ENCODE data around the gene ANO9. TPM values are rescaled to one million over a fixed set of nuclear protein-coding genes. Genes with fewer than 3 reads are reported as not detected.

ANO9 gene
- total and polyA plus RNA-seq, 2 experiments from 2014 or later = 9.0 to 10.2 TPM

DNA sequence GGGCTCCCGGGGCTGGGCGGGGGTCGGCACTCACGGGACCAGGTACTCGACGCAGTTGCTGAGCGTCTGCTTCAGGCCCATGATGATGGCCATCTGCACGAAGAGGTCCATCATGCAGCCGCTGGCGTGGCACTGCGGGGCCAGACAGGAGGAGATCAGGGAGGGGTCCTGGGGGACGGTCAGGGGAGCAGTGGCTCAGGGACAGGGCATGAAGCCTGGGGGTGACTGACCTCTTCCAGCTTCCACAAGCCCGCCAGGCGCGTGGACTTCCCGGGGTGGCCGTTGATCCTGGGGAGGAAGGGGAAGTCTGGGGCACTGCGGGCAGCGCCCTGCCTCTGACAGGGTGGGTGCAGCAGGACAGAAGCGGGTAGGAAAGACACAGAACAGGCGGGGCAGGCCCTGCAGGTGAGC, 20.9 kb downstream of the ANO9 start:
- ATAC-seq = no peak
- no peak overlapping the region for H3K27ac Mint-ChIP-seq
- TF ChIP-seq NANOG (IDR thresholded peaks at IDR 0.05; ENCODE audit: borderline replicate concordance) (no peak), EZH2 (IDR thresholded peaks at IDR 0.05; ENCODE audit: low read depth, unreplicated experiment) (no peak), ZNF331 (CRISPR knock-in tag; IDR thresholded peaks at IDR 0.05; ENCODE audit: low read depth) (no peak), EZH2phosphoT487 (IDR thresholded peaks at IDR 0.05; ENCODE audit: unreplicated experiment) (no peak), JUNB (IDR thresholded peaks at IDR 0.05; ENCODE audit: unreplicated experiment) (no peak), CREB1 (CRISPR knock-in tag; IDR thresholded peaks at IDR 0.05; ENCODE audit: low read depth) (no peak), POLR2AphosphoS5 (IDR thresholded peaks at IDR 0.05; ENCODE audit: low read depth) (no peak)
- TF ChIP-seq, protein P1, sequence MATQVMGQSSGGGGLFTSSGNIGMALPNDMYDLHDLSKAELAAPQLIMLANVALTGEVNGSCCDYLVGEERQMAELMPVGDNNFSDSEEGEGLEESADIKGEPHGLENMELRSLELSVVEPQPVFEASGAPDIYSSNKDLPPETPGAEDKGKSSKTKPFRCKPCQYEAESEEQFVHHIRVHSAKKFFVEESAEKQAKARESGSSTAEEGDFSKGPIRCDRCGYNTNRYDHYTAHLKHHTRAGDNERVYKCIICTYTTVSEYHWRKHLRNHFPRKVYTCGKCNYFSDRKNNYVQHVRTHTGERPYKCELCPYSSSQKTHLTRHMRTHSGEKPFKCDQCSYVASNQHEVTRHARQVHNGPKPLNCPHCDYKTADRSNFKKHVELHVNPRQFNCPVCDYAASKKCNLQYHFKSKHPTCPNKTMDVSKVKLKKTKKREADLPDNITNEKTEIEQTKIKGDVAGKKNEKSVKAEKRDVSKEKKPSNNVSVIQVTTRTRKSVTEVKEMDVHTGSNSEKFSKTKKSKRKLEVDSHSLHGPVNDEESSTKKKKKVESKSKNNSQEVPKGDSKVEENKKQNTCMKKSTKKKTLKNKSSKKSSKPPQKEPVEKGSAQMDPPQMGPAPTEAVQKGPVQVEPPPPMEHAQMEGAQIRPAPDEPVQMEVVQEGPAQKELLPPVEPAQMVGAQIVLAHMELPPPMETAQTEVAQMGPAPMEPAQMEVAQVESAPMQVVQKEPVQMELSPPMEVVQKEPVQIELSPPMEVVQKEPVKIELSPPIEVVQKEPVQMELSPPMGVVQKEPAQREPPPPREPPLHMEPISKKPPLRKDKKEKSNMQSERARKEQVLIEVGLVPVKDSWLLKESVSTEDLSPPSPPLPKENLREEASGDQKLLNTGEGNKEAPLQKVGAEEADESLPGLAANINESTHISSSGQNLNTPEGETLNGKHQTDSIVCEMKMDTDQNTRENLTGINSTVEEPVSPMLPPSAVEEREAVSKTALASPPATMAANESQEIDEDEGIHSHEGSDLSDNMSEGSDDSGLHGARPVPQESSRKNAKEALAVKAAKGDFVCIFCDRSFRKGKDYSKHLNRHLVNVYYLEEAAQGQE (IDR thresholded peaks at IDR 0.05; ENCODE audit: unreplicated experiment) = no peak
- TF ChIP-seq, protein P2, sequence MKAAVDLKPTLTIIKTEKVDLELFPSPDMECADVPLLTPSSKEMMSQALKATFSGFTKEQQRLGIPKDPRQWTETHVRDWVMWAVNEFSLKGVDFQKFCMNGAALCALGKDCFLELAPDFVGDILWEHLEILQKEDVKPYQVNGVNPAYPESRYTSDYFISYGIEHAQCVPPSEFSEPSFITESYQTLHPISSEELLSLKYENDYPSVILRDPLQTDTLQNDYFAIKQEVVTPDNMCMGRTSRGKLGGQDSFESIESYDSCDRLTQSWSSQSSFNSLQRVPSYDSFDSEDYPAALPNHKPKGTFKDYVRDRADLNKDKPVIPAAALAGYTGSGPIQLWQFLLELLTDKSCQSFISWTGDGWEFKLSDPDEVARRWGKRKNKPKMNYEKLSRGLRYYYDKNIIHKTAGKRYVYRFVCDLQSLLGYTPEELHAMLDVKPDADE (IDR thresholded peaks at IDR 0.05) = no peak
- TF ChIP-seq, protein P3, sequence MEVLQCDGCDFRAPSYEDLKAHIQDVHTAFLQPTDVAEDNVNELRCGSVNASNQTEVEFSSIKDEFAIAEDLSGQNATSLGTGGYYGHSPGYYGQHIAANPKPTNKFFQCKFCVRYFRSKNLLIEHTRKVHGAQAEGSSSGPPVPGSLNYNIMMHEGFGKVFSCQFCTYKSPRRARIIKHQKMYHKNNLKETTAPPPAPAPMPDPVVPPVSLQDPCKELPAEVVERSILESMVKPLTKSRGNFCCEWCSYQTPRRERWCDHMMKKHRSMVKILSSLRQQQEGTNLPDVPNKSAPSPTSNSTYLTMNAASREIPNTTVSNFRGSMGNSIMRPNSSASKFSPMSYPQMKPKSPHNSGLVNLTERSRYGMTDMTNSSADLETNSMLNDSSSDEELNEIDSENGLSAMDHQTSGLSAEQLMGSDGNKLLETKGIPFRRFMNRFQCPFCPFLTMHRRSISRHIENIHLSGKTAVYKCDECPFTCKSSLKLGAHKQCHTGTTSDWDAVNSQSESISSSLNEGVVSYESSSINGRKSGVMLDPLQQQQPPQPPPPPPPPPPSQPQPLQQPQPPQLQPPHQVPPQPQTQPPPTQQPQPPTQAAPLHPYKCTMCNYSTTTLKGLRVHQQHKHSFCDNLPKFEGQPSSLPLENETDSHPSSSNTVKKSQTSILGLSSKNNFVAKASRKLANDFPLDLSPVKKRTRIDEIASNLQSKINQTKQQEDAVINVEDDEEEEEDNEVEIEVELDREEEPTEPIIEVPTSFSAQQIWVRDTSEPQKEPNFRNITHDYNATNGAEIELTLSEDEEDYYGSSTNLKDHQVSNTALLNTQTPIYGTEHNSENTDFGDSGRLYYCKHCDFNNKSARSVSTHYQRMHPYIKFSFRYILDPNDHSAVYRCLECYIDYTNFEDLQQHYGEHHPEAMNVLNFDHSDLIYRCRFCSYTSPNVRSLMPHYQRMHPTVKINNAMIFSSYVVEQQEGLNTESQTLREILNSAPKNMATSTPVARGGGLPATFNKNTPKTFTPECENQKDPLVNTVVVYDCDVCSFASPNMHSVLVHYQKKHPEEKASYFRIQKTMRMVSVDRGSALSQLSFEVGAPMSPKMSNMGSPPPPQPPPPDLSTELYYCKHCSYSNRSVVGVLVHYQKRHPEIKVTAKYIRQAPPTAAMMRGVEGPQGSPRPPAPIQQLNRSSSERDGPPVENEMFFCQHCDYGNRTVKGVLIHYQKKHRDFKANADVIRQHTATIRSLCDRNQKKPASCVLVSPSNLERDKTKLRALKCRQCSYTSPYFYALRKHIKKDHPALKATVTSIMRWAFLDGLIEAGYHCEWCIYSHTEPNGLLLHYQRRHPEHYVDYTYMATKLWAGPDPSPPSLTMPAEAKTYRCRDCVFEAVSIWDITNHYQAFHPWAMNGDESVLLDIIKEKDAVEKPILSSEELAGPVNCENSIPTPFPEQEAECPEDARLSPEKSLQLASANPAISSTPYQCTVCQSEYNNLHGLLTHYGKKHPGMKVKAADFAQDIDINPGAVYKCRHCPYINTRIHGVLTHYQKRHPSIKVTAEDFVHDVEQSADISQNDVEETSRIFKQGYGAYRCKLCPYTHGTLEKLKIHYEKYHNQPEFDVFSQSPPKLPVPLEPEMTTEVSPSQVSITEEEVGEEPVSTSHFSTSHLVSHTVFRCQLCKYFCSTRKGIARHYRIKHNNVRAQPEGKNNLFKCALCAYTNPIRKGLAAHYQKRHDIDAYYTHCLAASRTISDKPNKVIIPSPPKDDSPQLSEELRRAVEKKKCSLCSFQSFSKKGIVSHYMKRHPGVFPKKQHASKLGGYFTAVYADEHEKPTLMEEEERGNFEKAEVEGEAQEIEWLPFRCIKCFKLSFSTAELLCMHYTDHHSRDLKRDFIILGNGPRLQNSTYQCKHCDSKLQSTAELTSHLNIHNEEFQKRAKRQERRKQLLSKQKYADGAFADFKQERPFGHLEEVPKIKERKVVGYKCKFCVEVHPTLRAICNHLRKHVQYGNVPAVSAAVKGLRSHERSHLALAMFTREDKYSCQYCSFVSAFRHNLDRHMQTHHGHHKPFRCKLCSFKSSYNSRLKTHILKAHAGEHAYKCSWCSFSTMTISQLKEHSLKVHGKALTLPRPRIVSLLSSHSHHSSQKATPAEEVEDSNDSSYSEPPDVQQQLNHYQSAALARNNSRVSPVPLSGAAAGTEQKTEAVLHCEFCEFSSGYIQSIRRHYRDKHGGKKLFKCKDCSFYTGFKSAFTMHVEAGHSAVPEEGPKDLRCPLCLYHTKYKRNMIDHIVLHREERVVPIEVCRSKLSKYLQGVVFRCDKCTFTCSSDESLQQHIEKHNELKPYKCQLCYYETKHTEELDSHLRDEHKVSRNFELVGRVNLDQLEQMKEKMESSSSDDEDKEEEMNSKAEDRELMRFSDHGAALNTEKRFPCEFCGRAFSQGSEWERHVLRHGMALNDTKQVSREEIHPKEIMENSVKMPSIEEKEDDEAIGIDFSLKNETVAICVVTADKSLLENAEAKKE (CRISPR knock-in tag; IDR thresholded peaks at IDR 0.05) = no peak
- H3K9me3 Mint-ChIP-seq = no peaks in the 10 kb centered on the region; the same call in 2 of the 3 replicates
- peaks cover 15% of the 10 kb centered on the region for H3K27me3 Mint-ChIP-seq (ENCODE audit: insufficient read depth, low read depth, poor library complexity)
- Histone ChIP-seq H3K4me2 (no peak overlapping the region), H3K27ac (ENCODE audit: low read depth) (no peak overlapping the region), H3K79me2 (replicated peaks; ENCODE audit: insufficient read depth) (no peaks in the 10 kb centered on the region; the same call in 1 of the 2 replicates), H3K9me2 (ENCODE audit: insufficient read depth) (no peaks in the 10 kb centered on the region), H4K20me1 (replicated peaks; ENCODE audit: insufficient read depth) (no peaks in the 10 kb centered on the region), H3K4me1 (ENCODE audit: insufficient read depth) (no peaks in the 10 kb centered on the region; the same call in 1 of the 2 replicates), H3F3A (replicated peaks; ENCODE audit: low read depth) (peaks cover 12% of the 10 kb centered on the region), H3K27me3 (ENCODE audit: insufficient read depth) (peaks cover 6% of the 10 kb centered on the region), H2AFZ (no peak overlapping the region), H3K4me3 (no peak overlapping the region), H3K36me3 (ENCODE audit: insufficient read depth) (no peaks in the 10 kb centered on the region)
- peaks cover 9% of the 10 kb centered on the region for H3K4me1 Mint-ChIP-seq
- H3K4me3 Mint-ChIP-seq = no peak overlapping the region
- no peak for DNase-seq (ENCODE audit: low spot score)
- no peaks in the 10 kb centered on the region for H3K36me3 Mint-ChIP-seq (ENCODE audit: low read depth)
